A549 (cell line): ENCODE measurements around the gene GSTA3.

Source experiments
- E2F6 ChIP-seq: IDR thresholded peaks from 2 replicates; pipeline ENCODE4 v1.6.1; 2012; ENCODE audit warnings: low read depth, borderline replicate concordance
- EP300 ChIP-seq, 2 experiments: fragments of >200 bp; sonication (Bioruptor Twin); formaldehyde crosslinking; IDR thresholded peaks; 2 replicates in 1 of 2; 3 replicates in 1 of 2; pipeline ENCODE4 v1.6.1; 2016 to 2017
- MAFK ChIP-seq: fragments of 450-650 bp; IDR thresholded peaks from 2 replicates; pipeline ENCODE4 v1.6.1; 2014; ENCODE audit not compliant: partially characterized antibody
- POLR2A ChIP-seq: IDR thresholded peaks from 2 replicates; pipeline ENCODE4 v1.6.1; 2012; ENCODE audit warnings: mild to moderate bottlenecking, low read length
- RAD21 ChIP-seq, 2 experiments: fragments of >200 bp in 1 of 2; sonication (Bioruptor Twin) in 1 of 2; formaldehyde crosslinking in 1 of 2; IDR thresholded peaks in 1 of 2; conservative IDR thresholded peaks in 1 of 2; 2 replicates in 1 of 2; 3 replicates in 1 of 2; pipeline ENCODE4 v1.6.1; 2012 to 2018; ENCODE audit warnings: inconsistent platforms in 1 of 2
- TF ChIP-seq, protein P1 (sequence below): fragments of >200 bp; sonication (Bioruptor Twin); formaldehyde crosslinking; IDR thresholded peaks from 3 replicates; pipeline ENCODE4 v1.5.1; 2016
- TF ChIP-seq, protein P2 (sequence below): fragments of 200-600 bp; sonication (generic); IDR thresholded peaks from 2 replicates; pipeline ENCODE4 v1.6.1; 2016; ENCODE audit warnings: antibody characterized with exemption, mild to moderate bottlenecking, moderate library complexity
- TF ChIP-seq, protein P3 (sequence below): IDR thresholded peaks from 2 replicates; pipeline ENCODE4 v1.6.1; 2012

- TF ChIP-seq RAD21 (conservative IDR thresholded peaks at IDR 0.05 in 1 of 2, IDR thresholded peaks at IDR 0.05 in 1 of 2) (no peak), POLR2A (no peak), MAFK (no peak), E2F6 (no peak), EP300 (IDR thresholded peaks at IDR 0.05) (no peak)
- TF ChIP-seq, protein P1, sequence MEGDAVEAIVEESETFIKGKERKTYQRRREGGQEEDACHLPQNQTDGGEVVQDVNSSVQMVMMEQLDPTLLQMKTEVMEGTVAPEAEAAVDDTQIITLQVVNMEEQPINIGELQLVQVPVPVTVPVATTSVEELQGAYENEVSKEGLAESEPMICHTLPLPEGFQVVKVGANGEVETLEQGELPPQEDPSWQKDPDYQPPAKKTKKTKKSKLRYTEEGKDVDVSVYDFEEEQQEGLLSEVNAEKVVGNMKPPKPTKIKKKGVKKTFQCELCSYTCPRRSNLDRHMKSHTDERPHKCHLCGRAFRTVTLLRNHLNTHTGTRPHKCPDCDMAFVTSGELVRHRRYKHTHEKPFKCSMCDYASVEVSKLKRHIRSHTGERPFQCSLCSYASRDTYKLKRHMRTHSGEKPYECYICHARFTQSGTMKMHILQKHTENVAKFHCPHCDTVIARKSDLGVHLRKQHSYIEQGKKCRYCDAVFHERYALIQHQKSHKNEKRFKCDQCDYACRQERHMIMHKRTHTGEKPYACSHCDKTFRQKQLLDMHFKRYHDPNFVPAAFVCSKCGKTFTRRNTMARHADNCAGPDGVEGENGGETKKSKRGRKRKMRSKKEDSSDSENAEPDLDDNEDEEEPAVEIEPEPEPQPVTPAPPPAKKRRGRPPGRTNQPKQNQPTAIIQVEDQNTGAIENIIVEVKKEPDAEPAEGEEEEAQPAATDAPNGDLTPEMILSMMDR: no peak
- TF ChIP-seq, protein P2, sequence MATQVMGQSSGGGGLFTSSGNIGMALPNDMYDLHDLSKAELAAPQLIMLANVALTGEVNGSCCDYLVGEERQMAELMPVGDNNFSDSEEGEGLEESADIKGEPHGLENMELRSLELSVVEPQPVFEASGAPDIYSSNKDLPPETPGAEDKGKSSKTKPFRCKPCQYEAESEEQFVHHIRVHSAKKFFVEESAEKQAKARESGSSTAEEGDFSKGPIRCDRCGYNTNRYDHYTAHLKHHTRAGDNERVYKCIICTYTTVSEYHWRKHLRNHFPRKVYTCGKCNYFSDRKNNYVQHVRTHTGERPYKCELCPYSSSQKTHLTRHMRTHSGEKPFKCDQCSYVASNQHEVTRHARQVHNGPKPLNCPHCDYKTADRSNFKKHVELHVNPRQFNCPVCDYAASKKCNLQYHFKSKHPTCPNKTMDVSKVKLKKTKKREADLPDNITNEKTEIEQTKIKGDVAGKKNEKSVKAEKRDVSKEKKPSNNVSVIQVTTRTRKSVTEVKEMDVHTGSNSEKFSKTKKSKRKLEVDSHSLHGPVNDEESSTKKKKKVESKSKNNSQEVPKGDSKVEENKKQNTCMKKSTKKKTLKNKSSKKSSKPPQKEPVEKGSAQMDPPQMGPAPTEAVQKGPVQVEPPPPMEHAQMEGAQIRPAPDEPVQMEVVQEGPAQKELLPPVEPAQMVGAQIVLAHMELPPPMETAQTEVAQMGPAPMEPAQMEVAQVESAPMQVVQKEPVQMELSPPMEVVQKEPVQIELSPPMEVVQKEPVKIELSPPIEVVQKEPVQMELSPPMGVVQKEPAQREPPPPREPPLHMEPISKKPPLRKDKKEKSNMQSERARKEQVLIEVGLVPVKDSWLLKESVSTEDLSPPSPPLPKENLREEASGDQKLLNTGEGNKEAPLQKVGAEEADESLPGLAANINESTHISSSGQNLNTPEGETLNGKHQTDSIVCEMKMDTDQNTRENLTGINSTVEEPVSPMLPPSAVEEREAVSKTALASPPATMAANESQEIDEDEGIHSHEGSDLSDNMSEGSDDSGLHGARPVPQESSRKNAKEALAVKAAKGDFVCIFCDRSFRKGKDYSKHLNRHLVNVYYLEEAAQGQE: no peak
- TF ChIP-seq, protein P3, sequence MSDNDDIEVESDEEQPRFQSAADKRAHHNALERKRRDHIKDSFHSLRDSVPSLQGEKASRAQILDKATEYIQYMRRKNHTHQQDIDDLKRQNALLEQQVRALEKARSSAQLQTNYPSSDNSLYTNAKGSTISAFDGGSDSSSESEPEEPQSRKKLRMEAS: no peak
These were observed 15.2 kb downstream of the GSTA3 start for GRCh38 chr6:52894285-52894684.
